H1 (cell line): ENCODE results near the gene REG3G. TPM values are rescaled to one million over a fixed set of nuclear protein-coding genes. Genes with fewer than 3 reads are reported as not detected.
"Not testable (repeated sequence)": the region's sequence is repeated elsewhere in the genome, so short reads cannot be mapped to it uniquely, and the experiment has no call there.

ENCODE experiments used
- CTCF ChIA-PET: fragments of 300-600 bp; sonication (Branson Sonifier 250); formaldehyde crosslinking; loops from one replicate; lab custom pipeline; 2021; ENCODE audit not compliant: partially characterized antibody; lab: Charles Lee
- POLR2A ChIA-PET: fragments of 300-600 bp; sonication (Branson Sonifier 250); formaldehyde crosslinking; loops from one replicate; lab custom pipeline; 2021; ENCODE audit warnings: inconsistent platforms; ENCODE audit not compliant: partially characterized antibody; lab: Charles Lee
- DNase-seq, 2 experiments: peaks; one replicate each; pipeline versions ENCODE4 v3.0.0 to v3.0.0-alpha.2; 2010 to 2022; ENCODE audit warnings: low spot score in 2 of 2, low read depth in 1 of 2, mixed read lengths in 1 of 2
- FAIRE-seq: peaks from 2 replicates; lab custom pipeline; 2011; peaks lifted over from hg19 to GRCh38; lab: Jason Lieb, UNC
- H2AFZ ChIP-seq: 2 replicates; pipeline ENCODE4 v1.8.1; 2012; ENCODE audit warnings: low read length, inconsistent platforms
- H2AK5ac ChIP-seq: 2 replicates; pipeline ENCODE4 v1.6.1; 2013; ENCODE audit warnings: low read depth, low read length
- H2BK120ac ChIP-seq: replicated peaks from 2 replicates; pipeline ENCODE3; 2013; ENCODE audit warnings: low read depth, low read length, inconsistent platforms
- H2BK12ac ChIP-seq: 2 replicates; pipeline ENCODE4 v1.6.1; 2013; ENCODE audit warnings: low read depth, low read length
- H2BK15ac ChIP-seq: 2 replicates; pipeline ENCODE4 v1.6.1; 2013; ENCODE audit warnings: low read length
- H2BK20ac ChIP-seq: 2 replicates; pipeline ENCODE4 v1.6.1; 2013; ENCODE audit warnings: low read length
- H2BK5ac ChIP-seq: 2 replicates; pipeline ENCODE4 v1.6.1; 2013; ENCODE audit warnings: low read depth, low read length
- H3K14ac ChIP-seq: 2 replicates; pipeline ENCODE4 v1.6.1; 2013; ENCODE audit warnings: inconsistent platforms; ENCODE audit not compliant: insufficient read length
- H3K18ac ChIP-seq: 2 replicates; pipeline ENCODE4 v1.6.1; 2013; ENCODE audit warnings: low read length; ENCODE audit errors: extremely low read depth
- H3K23ac ChIP-seq: 2 replicates; pipeline ENCODE4 v1.6.1; 2013; ENCODE audit warnings: inconsistent platforms; ENCODE audit not compliant: insufficient read length
- H3K23me2 ChIP-seq: 2 replicates; pipeline ENCODE4 v1.6.1; 2013; ENCODE audit warnings: low read depth, low read length
- H3K27ac ChIP-seq: 2 replicates; pipeline ENCODE4 v1.6.1; 2011; ENCODE audit warnings: low read depth, low read length, inconsistent platforms
- H3K27me3 ChIP-seq, 4 experiments: replicated peaks in 1 of 4; 1 replicate in 1 of 4; 2 replicates in 3 of 4; pipeline versions ENCODE4 v1.6.1 to v1.8.1; 2011 to 2013; ENCODE audit warnings: low read length in 3 of 4, mild to moderate bottlenecking in 3 of 4, inconsistent platforms in 2 of 4, mixed read lengths in 2 of 4, moderate library complexity in 1 of 4; ENCODE audit not compliant: control insufficient read depth in 3 of 4, insufficient read depth in 3 of 4; ENCODE audit errors: extremely low read depth in 1 of 4
- H3K36me3 ChIP-seq, 4 experiments: 2 replicates each; pipeline versions ENCODE4 v1.6.1 to v1.8.1; 2011 to 2013; ENCODE audit warnings: mild to moderate bottlenecking in 4 of 4, low read length in 3 of 4, moderate library complexity in 2 of 4, control low read depth in 1 of 4, inconsistent platforms in 1 of 4; ENCODE audit not compliant: insufficient read depth in 4 of 4, control insufficient read depth in 2 of 4
- H3K4ac ChIP-seq: replicated peaks from 2 replicates; pipeline ENCODE3; 2013; ENCODE audit warnings: low read length, low read depth, mixed read lengths, inconsistent platforms; ENCODE audit not compliant: insufficient read length
- H3K4me1 ChIP-seq, 4 experiments: replicated peaks in 1 of 4; 1 replicate in 1 of 4; 2 replicates in 3 of 4; pipeline versions ENCODE4 v1.6.1 to v1.8.1; 2011 to 2013; ENCODE audit warnings: low read length in 3 of 4, inconsistent platforms in 2 of 4, mixed read lengths in 1 of 4; ENCODE audit not compliant: insufficient read depth in 4 of 4, control insufficient read depth in 3 of 4
- H3K4me2 ChIP-seq, 2 experiments: 2 replicates each; pipeline versions ENCODE4 v1.6.1 to v1.8.1; 2011 to 2013; ENCODE audit warnings: low read depth in 2 of 2, low read length in 2 of 2, control low read depth in 1 of 2, inconsistent platforms in 1 of 2, mild to moderate bottlenecking in 1 of 2; ENCODE audit not compliant: insufficient read depth in 1 of 2
- H3K4me3 ChIP-seq, 4 experiments: fragments of 200-600, 300-600 bp in 1 of 4; sonication (generic), shearing (Covaris generic), sonication (Bioruptor Twin) in 1 of 4; 2 replicates each; pipeline versions ENCODE4 v1.5.1 to v1.8.1; 2011 to 2016; ENCODE audit warnings: low read length in 4 of 4, low read depth in 3 of 4, control low read depth in 2 of 4, inconsistent platforms in 2 of 4, mild to moderate bottlenecking in 2 of 4, mixed read lengths in 1 of 4, moderate library complexity in 1 of 4; ENCODE audit not compliant: insufficient read depth in 2 of 4; ENCODE audit errors: extremely low read depth in 1 of 4
- H3K56ac ChIP-seq: replicated peaks from 2 replicates; pipeline ENCODE3; 2013; ENCODE audit warnings: low read depth, mild to moderate bottlenecking, mixed read lengths, low read length, inconsistent platforms; ENCODE audit not compliant: insufficient read length
- H3K79me1 ChIP-seq: 2 replicates; pipeline ENCODE4 v1.6.1; 2013; ENCODE audit warnings: low read depth, low read length, control low read depth
- H3K79me2 ChIP-seq, 2 experiments: 2 replicates each; pipeline versions ENCODE4 v1.6.1 to v1.8.1; 2012 to 2013; ENCODE audit warnings: low read length in 2 of 2, mild to moderate bottlenecking in 2 of 2, inconsistent platforms in 1 of 2; ENCODE audit not compliant: insufficient read depth in 2 of 2, control insufficient read depth in 1 of 2
- H3K9ac ChIP-seq, 4 experiments: replicated peaks in 1 of 4; 1 replicate in 1 of 4; 2 replicates in 3 of 4; pipeline versions ENCODE4 v1.6.1 to v1.8.1; 2011 to 2013; ENCODE audit warnings: low read depth in 3 of 4, low read length in 3 of 4, control low read depth in 2 of 4, mild to moderate bottlenecking in 2 of 4, moderate library complexity in 2 of 4, inconsistent platforms in 1 of 4; ENCODE audit errors: extremely low read depth in 1 of 4
- H3K9me3 ChIP-seq, 2 experiments: 2 replicates each; pipeline versions ENCODE4 v1.6.1 to v1.8.1; 2012 to 2013; ENCODE audit warnings: mild to moderate bottlenecking in 2 of 2, moderate library complexity in 2 of 2, control low read depth in 1 of 2, inconsistent platforms in 1 of 2, low read depth in 1 of 2, low read length in 1 of 2, mixed read lengths in 1 of 2; ENCODE audit not compliant: insufficient read depth in 2 of 2
- H4K20me1 ChIP-seq, 2 experiments: replicated peaks in 1 of 2; 2 replicates each; pipeline versions ENCODE3 to v1.8.1; 2011 to 2013; ENCODE audit warnings: inconsistent platforms in 2 of 2, low read length in 2 of 2, mild to moderate bottlenecking in 1 of 2; ENCODE audit not compliant: insufficient read depth in 2 of 2, control insufficient read depth in 1 of 2
- H4K5ac ChIP-seq: 2 replicates; pipeline ENCODE4 v1.6.1; 2013; ENCODE audit warnings: low read length, low read depth, mixed read lengths, inconsistent platforms; ENCODE audit not compliant: insufficient read length
- H4K8ac ChIP-seq: 2 replicates; pipeline ENCODE4 v1.8.0; 2013; ENCODE audit warnings: mild to moderate bottlenecking, moderate library complexity, low read length, inconsistent platforms; ENCODE audit not compliant: insufficient read depth; ENCODE audit errors: extremely low read depth
- H4K91ac ChIP-seq: replicated peaks from 2 replicates; pipeline ENCODE3; 2013; ENCODE audit warnings: low read length, mixed read lengths, inconsistent platforms; ENCODE audit not compliant: insufficient read length
- WGBS, 2 experiments: shearing (Covaris generic) in 1 of 2; methylation state at CpG; one replicate each; pipeline versions ENCODE4 v1.1.6 to v1.1.7; 2013 to 2015; ENCODE audit warnings: low lambda C conversion rate in 2 of 2, mixed read lengths in 2 of 2, inconsistent platforms in 1 of 2, low coverage in 1 of 2, missing lambda C conversion rate in 1 of 2; ENCODE audit not compliant: insufficient replicate concordance in 2 of 2, insufficient coverage in 1 of 2, insufficient read length in 1 of 2; ENCODE audit errors: extremely low coverage in 1 of 2, missing lambda C conversion rate in 1 of 2; 5-methylcytosine and 5-hydroxymethylcytosine counted together
- polyA plus RNA-seq, 7 experiments: library from polyadenylated mRNA; depleted of rRNA in 3 of 7; stranded (reverse) in 5 of 7; unstranded in 2 of 7; fragments of >200 nt in 5 of 7; fragments of 200-250 nt in 2 of 7; gene quantifications; 1 replicate in 5 of 7; 2 replicates in 1 of 7; 4 replicates in 1 of 7; pipeline versions ENCODE4 v1.2.1 to v1.2.3, GENCODE V29; 2011 to 2013; ENCODE audit warnings: missing spikeins in 2 of 7, mixed read lengths in 2 of 7
- total RNA-seq: library from RNA; stranded (reverse); fragmentation: NEBNext Ultra II Directional; extraction: Animal tissue kit (Norgen Biotek cat#: 25700); gene quantifications from 2 replicates; pipeline ENCODE4 v1.2.1, GENCODE V29; 2021

The REG3G gene
- total and polyA plus RNA-seq, 2 of the 8 experiments (the other 6 are each of a cell fraction or from before 2014, with no cell fraction given): not detected

DNA sequence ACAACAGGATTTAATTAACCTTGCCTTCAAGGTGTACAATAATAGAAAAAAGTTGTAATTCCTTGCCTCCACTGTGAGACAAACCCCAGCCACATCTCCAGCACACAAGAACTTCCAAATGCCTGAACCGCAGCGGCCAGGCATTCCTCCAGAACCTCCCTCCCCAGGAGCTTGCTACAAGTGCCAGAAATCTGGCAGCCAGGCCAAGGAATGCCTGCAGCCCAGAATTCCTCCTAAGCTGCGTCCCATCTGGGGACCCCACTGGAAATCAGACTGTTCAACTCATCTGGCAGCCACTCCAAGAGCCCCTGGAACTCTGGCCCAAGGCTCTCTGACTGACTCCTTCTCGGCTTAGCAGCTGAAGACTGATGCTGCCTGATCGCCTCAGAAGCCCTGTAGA is 28.0 kb downstream of the REG3G start:
- H3K18ac ChIP-seq, H2BK15ac ChIP-seq, H3K4ac ChIP-seq, H4K5ac ChIP-seq, H3K14ac ChIP-seq, H3K36me3 ChIP-seq, FAIRE-seq, H3K56ac ChIP-seq, H3K23ac ChIP-seq, H3K4me2 ChIP-seq, H2AFZ ChIP-seq, POLR2A ChIA-PET, H2BK12ac ChIP-seq, H3K23me2 ChIP-seq, H3K4me3 ChIP-seq, H3K27ac ChIP-seq, H3K79me1 ChIP-seq, H3K27me3 ChIP-seq, H3K4me1 ChIP-seq, H3K9ac ChIP-seq, H2BK120ac ChIP-seq, DNase-seq, H3K79me2 ChIP-seq, CTCF ChIA-PET, H3K9me3 ChIP-seq, H4K91ac ChIP-seq, H4K8ac ChIP-seq, H4K20me1 ChIP-seq, H2BK5ac ChIP-seq, H2AK5ac ChIP-seq, H2BK20ac ChIP-seq: not testable (repeated sequence)
- whole genome bisulfite sequencing, 2 experiments: 73% methylated on average over 3 of the region's 5 CpGs; no CpG with 5 or more reads in 1 of the 2 experiments

DNA sequence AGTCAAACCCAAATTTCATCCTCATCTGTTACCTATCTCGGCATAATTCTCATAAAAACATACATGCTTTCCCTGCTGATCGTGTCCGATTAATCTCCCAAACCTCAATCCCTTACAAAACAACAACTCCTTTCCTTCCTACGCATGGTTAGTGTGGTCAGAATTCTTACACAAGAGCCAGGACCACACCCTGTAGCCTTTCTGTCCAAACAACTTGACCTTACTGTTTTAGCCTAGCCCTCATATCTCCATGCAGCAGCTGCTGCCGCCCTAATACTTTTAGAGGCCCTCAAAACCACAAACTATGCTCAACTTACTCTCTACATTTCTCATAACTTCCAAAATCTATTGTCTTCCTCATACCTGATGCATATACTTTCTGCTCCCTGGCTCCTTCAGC is 29.3 kb downstream of the REG3G start:
- H3K36me3 ChIP-seq, H3K27me3 ChIP-seq, H2BK20ac ChIP-seq, H3K56ac ChIP-seq, H3K4ac ChIP-seq, H3K4me2 ChIP-seq, POLR2A ChIA-PET, H3K4me1 ChIP-seq, FAIRE-seq, H2AK5ac ChIP-seq, H4K5ac ChIP-seq, H4K91ac ChIP-seq, H2BK5ac ChIP-seq, H2AFZ ChIP-seq, H3K4me3 ChIP-seq, H3K9ac ChIP-seq, H3K18ac ChIP-seq, H3K79me2 ChIP-seq, H3K14ac ChIP-seq, H2BK15ac ChIP-seq, H3K27ac ChIP-seq, H4K20me1 ChIP-seq, H2BK12ac ChIP-seq, CTCF ChIA-PET, H3K79me1 ChIP-seq, H3K23me2 ChIP-seq, H2BK120ac ChIP-seq, H4K8ac ChIP-seq, H3K23ac ChIP-seq, DNase-seq, H3K9me3 ChIP-seq: not testable (repeated sequence)
- 86% methylated on average over 5 of the region's 5 CpGs; no CpG with 5 or more reads in 1 of the 2 experiments for WGBS, 2 experiments
